Loucy (cell line): ENCODE measurements around the gene FAM187B.

Experiments used
- H2AFZ ChIP-seq: fragments of 200-600 bp; sonication (generic); 2 replicates; pipeline ENCODE4 v1.6.0; 2016; ENCODE audit warnings: antibody characterized with exemption, mild to moderate bottlenecking, low read length, moderate library complexity
- H3F3A ChIP-seq: fragments of 200-600 bp; 2 replicates; pipeline ENCODE4 v1.6.0; 2016; ENCODE audit warnings: antibody characterized with exemption, low read depth, mild to moderate bottlenecking
- H3K27me3 ChIP-seq: fragments of 200-600 bp; sonication (generic); 2 replicates; pipeline ENCODE4 v1.6.1; 2014; ENCODE audit warnings: low read length, mild to moderate bottlenecking; ENCODE audit not compliant: insufficient read depth, poor library complexity, severe bottlenecking
- H3K36me3 ChIP-seq: fragments of 200-600 bp; sonication (generic); 2 replicates; pipeline ENCODE4 v1.6.1; 2016; ENCODE audit warnings: low read length; ENCODE audit not compliant: insufficient read depth
- H3K4me1 ChIP-seq: fragments of 200-600 bp; sonication (generic); 2 replicates; pipeline ENCODE4 v1.5.1; 2014; ENCODE audit warnings: low read length, mild to moderate bottlenecking; ENCODE audit not compliant: insufficient read depth, poor library complexity, severe bottlenecking
- H3K4me2 ChIP-seq: fragments of 200-600 bp; sonication (generic); 2 replicates; pipeline ENCODE4 v1.6.0; 2014; ENCODE audit warnings: antibody characterized with exemption, low read length, low read depth, mild to moderate bottlenecking; ENCODE audit not compliant: poor library complexity, severe bottlenecking
- H3K4me3 ChIP-seq: fragments of 200-600 bp; sonication (generic); 2 replicates; pipeline ENCODE4 v1.5.1; 2014; ENCODE audit warnings: low read length, mild to moderate bottlenecking, mixed read lengths; ENCODE audit not compliant: poor library complexity, severe bottlenecking
- H3K79me2 ChIP-seq: fragments of 200-600 bp; sonication (generic); 2 replicates; pipeline ENCODE4 v1.6.1; 2014; ENCODE audit warnings: low read length; ENCODE audit not compliant: insufficient read depth
- H3K9ac ChIP-seq: fragments of 200-600 bp; sonication (generic); 2 replicates; pipeline ENCODE4 v1.6.0; 2014; ENCODE audit warnings: mild to moderate bottlenecking, low read depth, low read length, moderate library complexity; ENCODE audit not compliant: poor library complexity, severe bottlenecking
- H3K9me2 ChIP-seq: fragments of 200-600 bp; sonication (generic); replicated peaks from 2 replicates; pipeline ENCODE4 v1.6.1; 2016; ENCODE audit warnings: low read depth, low read length, mixed read lengths
- H3K9me3 ChIP-seq: fragments of 200-600 bp; sonication (generic); 2 replicates; pipeline ENCODE4 v1.6.1; 2014; ENCODE audit warnings: mild to moderate bottlenecking, antibody characterized with exemption, low read length, low read depth; ENCODE audit not compliant: insufficient read depth
- H4K20me1 ChIP-seq: fragments of 200-600 bp; sonication (generic); 2 replicates; pipeline ENCODE4 v1.6.0; 2014; ENCODE audit warnings: antibody characterized with exemption, low read length, mild to moderate bottlenecking; ENCODE audit not compliant: insufficient read depth, poor library complexity, severe bottlenecking
- CTCF ChIP-seq: fragments of 200-600 bp; sonication (generic); conservative IDR thresholded peaks from 2 replicates; pipeline ENCODE4 v1.5.1; 2014; ENCODE audit warnings: mild to moderate bottlenecking, antibody characterized with exemption, low read length
- EZH2phosphoT487 ChIP-seq: fragments of 200-600 bp; IDR thresholded peaks from 2 replicates; pipeline ENCODE4 v1.6.1; 2018; ENCODE audit warnings: antibody characterized with exemption, mild to moderate bottlenecking, moderate library complexity, borderline replicate concordance

The FAM187B gene

GRCh38 chr19:35260694-35261304 is 32.3 kb upstream of the FAM187B start:
- Histone ChIP-seq H3K4me3 (no peak overlapping the region), H3K79me2 (no peaks in the 10 kb centered on the region), H3K36me3 (no peaks in the 10 kb centered on the region), H3K27me3 (no peaks in the 10 kb centered on the region), H3K9me3 (no peaks in the 10 kb centered on the region), H3K4me1 (peaks cover 20% of the 10 kb centered on the region), H3K9ac (no peak overlapping the region), H3F3A (no peaks in the 10 kb centered on the region), H4K20me1 (no peaks in the 10 kb centered on the region), H3K9me2 (no peaks in the 10 kb centered on the region), H2AFZ (no peak overlapping the region), H3K4me2 (no peak overlapping the region)
- TF ChIP-seq CTCF = no peak
- TF ChIP-seq EZH2phosphoT487 = no peak

DNA sequence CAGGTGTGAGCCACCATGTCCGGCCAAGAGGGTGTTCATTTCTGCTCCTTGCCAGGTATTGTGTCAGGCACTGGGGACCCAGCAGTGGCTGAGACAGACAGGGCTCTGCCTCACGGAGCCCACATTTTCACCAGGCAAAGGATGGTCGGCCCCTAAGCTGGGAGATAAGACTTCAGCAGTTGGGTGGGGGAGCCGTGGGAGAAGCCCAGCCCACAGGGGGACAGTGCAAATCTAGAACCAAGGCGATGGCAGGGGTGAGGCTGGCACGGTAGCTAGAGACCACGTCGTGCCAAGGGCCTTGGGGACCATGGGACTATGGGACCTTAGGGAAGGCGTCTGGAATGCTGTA is 28.5 kb upstream of the FAM187B start:
- H3K9ac ChIP-seq = no peak overlapping the region
- H2AFZ ChIP-seq = no peak overlapping the region; the same call in 1 of the 2 replicates
- H3K27me3 ChIP-seq = no peaks in the 10 kb centered on the region
- H3K79me2 ChIP-seq = no peaks in the 10 kb centered on the region
- H3K36me3 ChIP-seq = no peaks in the 10 kb centered on the region
- H3K4me2 ChIP-seq = peak overlapping the region; percentile 15
- H4K20me1 ChIP-seq = no peaks in the 10 kb centered on the region
- H3F3A ChIP-seq = no peaks in the 10 kb centered on the region
- TF ChIP-seq EZH2phosphoT487 = no peak
- no peaks in the 10 kb centered on the region for H3K9me3 ChIP-seq
- no peaks in the 10 kb centered on the region for H3K9me2 ChIP-seq
- peaks cover 10% of the 10 kb centered on the region for H3K4me1 ChIP-seq
- no peak overlapping the region for H3K4me3 ChIP-seq

- Histone ChIP-seq H3K4me2 (no peak overlapping the region), H3K27me3 (no peaks in the 10 kb centered on the region), H3K9me2 (no peaks in the 10 kb centered on the region), H3K79me2 (no peaks in the 10 kb centered on the region), H4K20me1 (no peaks in the 10 kb centered on the region), H3K4me1 (peaks cover 10% of the 10 kb centered on the region), H2AFZ (no peak overlapping the region), H3K9me3 (no peaks in the 10 kb centered on the region), H3F3A (no peaks in the 10 kb centered on the region), H3K9ac (no peak overlapping the region), H3K36me3 (no peaks in the 10 kb centered on the region), H3K4me3 (no peak overlapping the region)
- TF ChIP-seq CTCF (no peak), EZH2phosphoT487 (no peak)
These were observed 28.0 kb upstream of the FAM187B start for GRCh38 chr19:35256566-35256965.
